Skin of body (tissue), 2 donors: ENCODE results near the gene BBS7. TPM values are rescaled to one million over a fixed set of nuclear protein-coding genes. Genes with fewer than 3 reads are reported as not detected.
A peak's percentile ranks its signal among the peaks of the same experiment; 100 is the strongest.

Source experiments
- DNase-seq: peaks from one replicate; lab custom pipeline; 2025; lab: John Stamatoyannopoulos, UW
- total RNA-seq: library from RNA; depleted of rRNA; stranded (reverse); fragments of >200 nt; gene quantifications from one replicate; pipeline ENCODE4 v1.2.3, GENCODE V29; 2014

Gene BBS7
- total RNA-seq, 1 donor from 2014 or later = 17.8 TPM

DNA sequence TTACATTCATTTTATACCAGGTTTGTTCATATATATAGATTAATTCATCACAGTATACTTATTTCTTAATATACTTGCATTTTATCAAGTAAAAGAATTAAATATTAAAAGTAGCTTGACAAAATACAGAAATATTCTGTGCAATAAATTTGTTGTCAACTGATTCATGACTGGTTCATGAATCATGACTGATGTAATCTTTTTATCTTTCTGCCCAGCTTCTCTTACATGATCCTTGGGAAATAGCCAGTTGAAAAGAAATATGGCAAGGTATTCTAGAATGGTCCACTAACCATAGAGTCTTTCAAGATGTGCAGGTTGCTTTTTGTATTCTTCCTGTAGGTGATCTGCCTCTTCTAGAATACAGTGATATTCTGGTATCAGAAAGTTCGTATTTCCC, 42.4 kb downstream of the BBS7 start:
- DNase-seq = no peak

DNA sequence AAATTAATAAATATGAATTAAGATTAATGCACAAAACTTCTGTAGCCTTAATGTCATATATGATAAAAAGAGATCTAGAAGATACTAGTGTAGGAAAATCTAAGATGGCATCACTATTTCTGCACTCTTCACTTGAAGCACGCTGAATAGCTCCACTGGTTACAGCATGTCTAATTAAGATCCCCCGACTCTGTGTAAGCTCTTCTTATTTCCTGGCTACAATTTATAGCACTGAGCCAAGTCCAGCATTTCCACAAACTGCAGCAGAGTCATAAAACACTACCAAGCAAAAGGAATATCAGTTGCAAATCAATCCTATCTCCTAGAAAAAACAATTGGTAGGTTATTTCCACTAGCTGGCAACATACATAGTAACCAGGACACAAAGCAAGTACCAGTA, 45.3 kb downstream of the BBS7 start:
- DNase-seq = no peak

DNA sequence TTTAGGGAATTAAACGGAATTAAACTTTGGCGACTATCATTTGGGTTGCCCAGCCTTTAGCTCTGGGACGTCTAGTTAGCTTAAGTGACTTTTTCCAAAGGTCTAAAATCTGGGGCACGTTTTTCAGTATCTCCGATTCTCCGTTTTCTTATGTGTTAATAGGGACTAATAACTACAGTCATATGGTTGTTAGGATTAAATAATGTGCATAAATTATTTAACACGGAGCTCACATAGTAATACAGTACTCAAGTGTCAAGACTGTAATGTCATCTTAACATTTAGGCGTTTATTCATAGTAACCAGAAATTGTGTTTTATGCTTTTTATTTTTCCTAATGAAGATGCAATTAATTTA, 46.1 kb downstream of the BBS7 start:
- DNase-seq = no peak

DNA sequence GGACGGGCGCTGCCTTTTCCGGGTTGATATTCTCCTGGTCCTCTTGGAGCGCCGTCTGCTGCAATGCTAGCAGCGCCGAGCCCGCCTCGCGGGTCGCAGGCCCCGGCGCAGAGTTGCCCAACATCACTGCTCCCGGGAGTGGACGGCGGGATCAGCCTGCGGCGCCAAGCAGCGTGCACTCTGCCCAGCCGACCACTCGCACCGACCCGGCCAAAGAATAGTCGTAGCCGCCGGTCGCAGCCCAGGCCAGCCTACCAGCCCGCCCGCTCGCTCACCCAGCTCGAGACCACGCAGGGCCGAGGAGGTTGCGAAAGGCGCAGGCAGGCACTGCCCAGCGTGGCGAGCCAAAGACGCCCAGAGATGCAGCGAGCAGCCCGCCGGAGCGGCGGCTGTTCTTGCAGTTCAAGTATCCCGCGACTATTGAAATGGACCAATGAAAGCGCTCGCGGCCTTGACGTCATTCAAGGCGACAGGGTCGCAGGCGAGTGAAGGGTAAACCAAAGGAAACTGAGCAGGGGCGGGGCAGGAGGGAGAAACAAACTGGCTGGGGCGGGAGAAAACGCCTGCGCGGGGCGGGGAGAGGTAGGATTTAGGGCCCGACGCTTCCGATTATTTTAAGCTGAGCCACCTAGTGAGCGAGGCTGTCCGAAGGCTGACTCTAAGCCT, 46.6 kb downstream of the BBS7 start, which contains the start of gene CCNA2:
CCNA2 (minus strand) TSS at position 379 of the 666 bp plus-strand sequence; CDS start at position 124, 255 bp downstream.
- DNase-seq = peak; percentile 98

DNA sequence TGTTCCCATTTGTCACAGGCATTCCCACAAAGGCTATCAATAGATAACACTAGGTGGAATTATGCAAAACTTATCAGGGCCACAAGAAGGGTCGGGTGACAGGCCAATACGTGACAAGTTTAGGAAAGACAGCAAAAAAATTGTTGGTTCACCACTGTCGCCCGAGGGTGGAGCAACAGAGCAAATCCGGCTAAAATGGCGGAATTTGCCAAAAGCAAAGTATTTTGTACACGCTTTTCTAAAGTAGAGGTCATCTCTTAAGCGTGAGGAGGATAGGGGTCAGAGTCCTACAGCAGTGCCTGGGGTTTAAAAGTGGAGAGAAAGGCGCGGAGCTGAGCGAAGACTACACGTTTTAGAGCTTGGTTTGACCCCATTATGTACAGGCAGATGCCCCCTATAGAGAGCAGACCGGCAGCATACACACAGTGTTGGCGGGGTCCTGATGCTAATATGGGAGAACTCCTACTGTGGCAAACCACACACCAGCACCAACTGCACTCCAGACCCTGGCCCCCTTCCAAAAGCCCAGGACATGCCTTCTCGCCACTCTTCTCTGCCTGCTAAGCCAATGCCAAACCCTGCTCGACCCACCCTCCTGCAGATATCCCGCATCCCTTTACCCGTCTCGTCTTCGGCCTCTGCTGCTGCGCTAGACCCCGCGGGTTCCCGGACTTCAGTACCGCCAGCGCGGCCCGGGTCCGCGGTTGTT, 47.3 kb downstream of the BBS7 start:
- no peak for DNase-seq

DNA sequence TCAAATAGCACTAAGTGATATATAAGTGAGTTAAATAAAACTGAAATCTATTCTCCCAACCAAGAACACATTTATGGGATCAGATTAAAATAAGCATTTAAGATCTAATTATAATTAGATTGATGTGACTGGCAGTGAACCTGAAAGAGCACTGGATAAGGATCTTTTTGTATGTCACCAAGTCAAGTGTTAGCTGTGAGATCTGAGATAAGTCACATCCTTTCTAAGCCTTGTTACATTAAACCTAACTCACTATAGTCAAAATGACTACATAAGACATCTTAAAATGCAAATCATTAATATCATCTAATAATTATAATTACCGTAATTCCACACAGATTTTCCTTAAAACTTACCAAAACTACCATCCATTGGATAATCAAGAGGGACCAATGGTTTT, 48.2 kb downstream of the BBS7 start:
- DNase-seq = no peak

DNA sequence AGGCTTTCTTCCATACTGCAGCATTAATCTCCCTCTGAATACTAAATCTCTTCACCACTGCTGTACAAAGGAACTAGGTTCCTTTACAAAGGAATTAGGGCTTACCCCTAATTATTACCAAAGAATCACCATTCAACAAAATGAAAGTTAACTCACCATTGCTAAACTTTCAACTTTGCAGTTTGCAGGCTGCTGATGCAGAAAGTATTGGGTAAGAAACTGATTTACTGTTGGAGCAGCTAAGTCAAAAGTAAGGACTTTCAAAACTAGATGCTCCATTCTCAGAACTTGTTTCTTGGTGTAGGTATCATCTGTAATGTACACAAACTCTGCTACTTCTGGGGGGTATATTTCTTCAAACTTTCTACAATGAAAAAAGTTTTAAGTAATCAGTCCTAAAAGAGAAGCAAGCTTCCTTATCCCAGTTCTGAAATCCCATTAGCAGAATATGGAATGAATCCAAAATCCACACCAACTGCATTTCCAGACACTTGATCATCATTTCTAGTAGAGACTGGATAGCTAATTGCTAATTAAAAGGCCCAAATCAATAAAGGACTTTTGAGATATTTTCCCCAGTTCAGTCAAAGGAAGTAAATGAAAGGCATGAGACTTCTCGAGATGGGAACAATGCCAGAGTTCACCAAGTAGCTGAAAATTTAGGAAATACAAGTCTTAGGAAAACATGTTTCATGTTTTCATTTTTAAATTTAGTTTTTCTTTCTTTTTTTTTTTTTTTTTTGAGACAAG, 50.9 kb downstream of the BBS7 start:
- no peak for DNase-seq

DNA sequence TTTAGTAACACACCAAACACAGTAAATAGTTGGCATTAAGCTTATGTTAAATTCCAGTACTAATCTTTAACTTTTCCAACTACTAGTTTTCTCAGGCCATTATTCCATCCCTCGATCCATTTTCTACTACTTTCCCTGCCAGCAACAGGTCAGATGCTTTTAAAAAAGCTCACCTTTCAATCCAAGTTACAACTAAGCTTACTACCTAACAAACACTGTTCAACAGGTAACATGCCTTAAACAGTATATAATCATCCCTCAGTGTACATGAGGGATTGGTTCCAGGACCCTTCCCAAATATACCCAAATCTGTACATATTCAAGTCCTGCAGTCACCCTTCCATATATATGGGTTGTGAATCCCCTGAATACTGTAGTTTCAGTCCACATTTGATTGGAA, 52.1 kb downstream of the BBS7 start:
- DNase-seq = no peak

DNA sequence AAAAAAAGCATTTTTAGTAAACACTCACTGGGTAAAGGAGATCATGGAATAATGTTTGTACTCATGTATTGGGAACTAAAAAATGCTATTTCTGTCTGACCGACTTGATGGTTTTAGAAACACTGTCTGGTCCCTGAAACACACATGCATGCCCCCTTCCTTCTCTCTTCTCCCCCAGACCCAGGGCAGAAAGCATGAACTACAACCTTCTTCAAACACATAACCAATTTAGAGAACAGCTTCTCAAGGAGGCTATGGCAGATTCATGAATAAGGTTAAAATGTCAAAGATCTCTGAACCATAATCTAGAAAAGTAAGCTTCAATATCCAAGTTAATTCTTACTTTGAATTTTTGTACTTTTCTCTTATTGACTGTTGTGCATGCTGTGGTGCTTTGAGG, 52.6 kb downstream of the BBS7 start:
- no peak for DNase-seq

DNA sequence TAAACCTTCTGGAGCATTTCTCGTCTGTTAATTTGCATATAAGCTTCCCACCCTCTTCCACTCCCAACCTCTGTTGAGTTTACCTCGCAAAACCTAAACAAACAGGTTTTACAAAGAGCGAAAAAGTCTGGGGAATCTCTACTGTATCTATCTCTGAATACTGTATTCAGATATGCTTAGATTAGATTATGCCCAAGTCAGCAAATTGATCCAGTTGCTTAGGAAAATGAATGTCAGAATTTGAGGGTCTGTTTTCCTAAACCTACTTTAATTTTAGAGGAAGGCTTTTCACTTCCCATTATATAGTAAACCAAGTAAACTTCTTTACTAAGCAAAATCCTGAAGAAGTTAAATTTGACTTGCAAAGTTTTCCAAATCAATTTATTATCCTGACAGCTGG, 53.3 kb downstream of the BBS7 start:
- no peak for DNase-seq

DNA sequence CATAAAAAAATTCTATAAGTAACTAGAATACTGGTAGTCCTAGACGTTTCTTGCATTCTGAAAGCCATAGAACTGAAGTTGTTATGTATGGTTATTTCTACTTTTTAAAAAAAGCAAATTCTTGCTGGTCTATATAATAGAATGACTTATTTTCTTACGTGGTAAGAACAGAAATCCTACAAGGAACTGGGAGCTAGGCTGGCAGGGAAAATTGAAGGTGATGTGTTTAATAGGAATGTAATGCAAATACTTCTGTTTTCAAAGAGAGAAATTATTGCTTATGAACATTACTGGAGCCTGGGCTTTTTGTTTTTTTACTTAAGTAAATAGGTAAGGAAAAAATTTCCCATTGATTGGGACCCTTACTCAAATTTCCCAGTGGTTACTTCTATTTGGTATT, 55.5 kb downstream of the BBS7 start:
- DNase-seq = no peak

DNA sequence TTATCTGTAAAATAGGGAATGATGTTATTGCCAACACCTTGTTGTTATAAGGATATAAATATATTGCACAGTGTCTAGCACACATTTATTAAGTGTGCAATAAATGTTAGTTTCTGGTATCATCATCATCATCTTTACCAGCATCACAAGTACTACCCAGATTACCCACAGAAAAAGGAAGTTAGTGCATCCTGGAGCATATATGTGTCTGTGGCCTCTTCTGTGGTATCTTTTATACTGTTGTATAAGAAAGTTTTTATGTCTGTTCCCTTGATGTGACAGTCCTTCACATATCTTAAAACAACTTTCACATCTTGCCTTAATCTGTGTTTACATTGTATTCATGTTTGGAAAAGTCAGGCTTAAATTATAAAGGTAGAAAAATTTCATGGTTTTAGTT, 59.2 kb downstream of the BBS7 start:
- no peak for DNase-seq

DNA sequence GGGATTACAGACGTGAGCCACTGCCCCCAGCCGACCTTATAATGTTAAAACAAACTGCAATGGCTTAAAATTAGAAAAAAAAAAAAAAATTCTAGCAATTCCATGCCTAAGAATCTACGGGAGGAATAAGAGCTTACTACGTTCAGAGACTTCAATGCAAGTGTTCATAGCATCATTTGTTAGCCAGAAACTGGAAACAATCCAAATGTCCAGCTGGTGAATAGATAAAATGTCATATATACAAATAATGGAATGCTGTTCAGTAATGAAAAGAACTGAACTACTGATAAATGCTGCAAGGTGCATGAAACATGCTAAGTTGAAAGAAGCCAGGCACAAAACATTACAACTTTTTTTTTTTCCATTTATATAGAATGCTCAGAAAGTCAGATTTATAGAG, 63.9 kb downstream of the BBS7 start:
- DNase-seq = no peak

DNA sequence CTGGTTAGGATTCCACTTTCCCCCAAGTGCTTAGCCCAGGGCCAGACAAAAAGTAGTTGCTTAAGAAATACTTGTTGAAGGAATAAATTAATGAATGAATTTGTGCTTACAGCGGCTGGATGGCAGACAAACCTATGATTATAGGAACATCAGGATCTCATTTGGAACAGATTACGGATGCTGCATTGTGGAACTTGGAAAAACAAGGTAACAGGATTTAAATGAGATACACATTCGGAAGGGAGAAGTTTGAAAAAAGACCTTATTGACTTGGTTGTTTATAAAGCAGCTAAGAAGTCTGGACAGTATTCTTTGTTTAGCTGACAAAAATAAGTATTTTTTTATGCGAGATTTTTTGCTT, 68.6 kb downstream of the BBS7 start:
- DNase-seq = no peak

DNA sequence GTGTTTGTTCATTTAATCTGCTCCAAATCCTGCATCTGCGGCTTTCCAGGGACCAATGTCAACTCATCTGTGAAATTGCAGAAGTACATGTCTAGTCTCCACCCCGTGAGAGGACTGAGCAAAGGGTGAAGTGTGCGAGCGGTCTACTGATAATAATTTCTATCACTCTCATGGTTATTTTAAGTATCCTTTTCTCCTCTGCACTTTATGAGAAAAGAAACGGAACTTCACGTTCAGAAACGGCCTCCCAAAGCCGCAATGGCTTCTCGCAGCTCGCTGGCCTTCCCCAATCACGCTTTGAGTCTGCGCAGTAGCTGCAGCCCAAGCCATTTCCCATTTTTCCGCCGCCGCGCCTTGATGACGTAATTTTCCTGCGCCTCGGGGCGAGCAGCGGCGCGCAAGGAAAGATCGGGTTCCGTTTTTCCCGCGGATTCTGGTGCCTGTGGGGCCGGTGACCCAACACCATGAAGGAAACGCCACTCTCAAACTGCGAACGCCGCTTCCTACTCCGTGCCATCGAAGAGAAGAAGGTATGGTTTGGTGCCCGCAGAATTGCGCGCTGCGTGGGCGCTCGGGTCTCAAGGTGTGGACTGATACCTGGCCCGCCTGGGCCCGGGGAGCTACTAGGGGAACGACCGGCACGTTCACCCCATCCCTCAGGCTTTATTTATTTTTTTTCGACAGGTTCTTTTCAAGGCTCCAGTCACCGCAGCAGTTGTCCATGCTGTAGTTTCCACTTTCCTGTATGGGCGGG, 69.1 kb downstream of the BBS7 start, which contains the start of gene EXOSC9:
EXOSC9 (plus strand) TSS at position 363 of the 754 bp plus-strand sequence; CDS start at position 465, 102 bp downstream.
- peak; percentile 94 for DNase-seq

DNA sequence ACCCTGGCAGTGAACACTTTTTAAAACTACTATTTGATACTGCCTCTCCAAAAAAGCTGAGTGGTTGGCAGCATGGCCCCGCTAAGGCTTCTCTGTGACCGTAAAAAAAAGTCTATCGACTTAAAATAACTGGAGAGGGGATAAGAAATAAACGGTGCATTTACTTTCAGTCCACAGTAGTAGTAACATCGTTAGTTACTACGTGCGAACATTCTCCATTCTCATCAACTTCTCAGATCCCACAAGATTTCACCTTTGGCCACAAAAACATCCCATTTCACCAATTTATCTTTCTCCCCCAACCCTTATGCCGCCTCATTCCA, 69.7 kb downstream of the BBS7 start:
- no peak for DNase-seq

DNA sequence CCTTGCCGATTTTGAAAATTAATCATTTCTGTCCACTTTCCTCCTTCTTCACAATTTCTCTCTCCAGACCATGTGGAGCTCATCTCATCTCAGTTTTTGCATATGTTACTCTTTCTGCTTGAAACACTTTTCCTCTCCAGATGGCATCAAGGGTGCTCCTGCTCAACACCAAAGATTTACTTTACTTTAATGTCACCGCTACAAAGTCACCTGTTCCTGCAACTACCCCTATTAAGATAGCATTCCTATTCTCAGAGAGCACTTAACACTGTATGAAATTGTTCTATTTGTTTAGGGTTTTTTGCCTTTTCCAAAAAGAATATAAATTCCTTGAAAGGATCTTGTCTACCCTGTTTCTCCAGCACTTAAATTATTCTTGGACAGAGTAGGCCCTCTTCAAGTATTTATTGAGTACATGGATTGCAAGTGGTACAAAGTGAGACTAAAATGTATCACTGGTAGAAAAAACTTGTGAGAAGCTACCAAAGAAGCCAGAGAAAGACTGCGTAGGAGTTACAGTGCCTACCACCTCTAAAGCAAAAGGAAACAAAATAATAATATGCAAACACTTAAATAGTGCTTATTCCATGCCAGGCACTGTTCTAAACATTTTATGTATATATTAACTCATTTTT, 70.3 kb downstream of the BBS7 start:
- no peak for DNase-seq

DNA sequence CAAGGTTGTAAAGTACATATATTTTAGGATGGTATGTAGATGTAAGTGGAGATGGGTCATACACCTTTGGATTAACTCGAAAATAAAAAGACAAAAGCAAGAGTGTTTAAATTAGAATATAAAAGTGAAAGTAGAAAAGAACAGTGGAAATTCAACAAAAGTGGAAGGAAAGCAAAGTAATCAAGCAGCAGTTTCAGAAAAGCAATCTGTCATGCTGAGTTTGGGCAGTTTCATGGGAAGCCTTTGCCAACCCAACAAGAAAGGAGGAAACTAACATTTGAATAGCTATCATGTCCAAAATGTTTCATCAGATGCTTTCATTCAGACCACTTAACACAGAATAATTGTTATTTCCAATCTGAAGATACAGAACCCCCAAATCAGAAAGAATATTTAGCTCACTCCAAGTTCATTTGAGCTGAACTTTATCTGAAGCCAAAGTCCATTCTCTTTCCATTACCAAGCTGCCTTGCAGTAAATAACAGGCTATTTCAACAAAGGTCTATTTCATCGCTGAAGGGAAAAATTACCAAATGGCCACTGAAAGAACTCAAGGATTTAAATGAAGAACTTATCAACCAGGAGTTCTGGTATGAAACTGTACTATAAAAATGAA, 71.0 kb downstream of the BBS7 start:
- no peak for DNase-seq

DNA sequence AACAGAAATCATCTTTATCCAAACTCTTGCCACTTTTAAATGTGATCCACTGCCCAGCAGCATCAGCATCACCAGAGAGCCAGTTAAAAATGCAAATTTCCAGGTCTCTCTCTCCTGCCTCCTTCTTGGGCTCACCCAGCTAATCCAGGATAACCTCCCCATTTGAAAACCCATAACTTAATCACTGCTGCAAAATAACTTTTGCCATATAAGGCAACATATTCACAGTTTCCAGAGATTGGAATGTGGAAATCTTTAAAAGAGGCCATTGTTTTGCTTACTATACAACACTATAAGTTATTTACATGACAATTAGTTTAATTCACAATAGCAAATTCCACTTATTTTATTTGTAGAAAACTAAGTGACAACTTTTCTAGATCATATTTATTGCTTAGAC, 74.0 kb downstream of the BBS7 start:
- no peak for DNase-seq

DNA sequence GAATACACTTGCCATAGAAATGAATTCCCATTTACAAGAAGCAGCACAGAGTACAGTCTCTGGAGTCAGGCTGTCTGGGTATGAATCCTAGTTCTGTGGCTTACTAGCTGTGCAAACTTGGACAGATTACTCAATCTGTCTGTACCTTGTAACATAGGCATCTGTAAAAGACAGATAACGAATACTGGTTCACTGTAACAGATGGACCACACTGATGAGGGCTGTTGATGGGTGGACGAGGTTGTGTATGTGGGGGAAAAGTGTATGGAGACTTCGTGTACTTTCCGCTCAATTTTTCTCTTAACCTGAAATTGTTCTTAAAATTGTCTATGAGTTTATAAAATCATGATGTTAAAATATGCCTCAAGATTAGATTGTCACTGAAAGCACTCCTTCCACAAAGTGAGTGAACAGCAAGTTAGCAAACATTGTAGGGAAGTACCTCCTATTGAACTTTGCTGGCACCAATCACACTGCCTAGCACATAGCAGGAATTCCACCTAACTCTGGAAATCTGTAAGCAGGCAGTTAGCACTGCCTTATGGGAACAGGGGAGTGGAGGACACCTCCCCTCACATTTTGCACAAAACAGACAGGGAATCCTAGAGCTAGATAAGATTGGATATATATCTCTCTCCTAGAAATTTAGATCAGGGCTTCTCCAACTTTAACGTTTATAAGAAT, 75.6 kb downstream of the BBS7 start:
- DNase-seq = no peak
